Kidney epithelial cell (primary cell): ENCODE results near the gene BLOC1S2. TPM values are rescaled to one million over a fixed set of nuclear protein-coding genes. Genes with fewer than 3 reads are reported as not detected.
"Not testable (repeated sequence)": the region's sequence is repeated elsewhere in the genome, so short reads cannot be mapped to it uniquely, and the experiment has no call there.

Source experiments
- DNase-seq: peaks from one replicate; pipeline ENCODE4 v3.0.0-alpha.2; 2010; ENCODE audit warnings: low read depth
- H3K27me3 ChIP-seq: 2 replicates; pipeline ENCODE4 v1.6.0; 2011; ENCODE audit warnings: low read length; ENCODE audit not compliant: control insufficient read depth, insufficient read depth
- H3K36me3 ChIP-seq: 2 replicates; pipeline ENCODE4 v1.5.1; 2011; ENCODE audit warnings: low read length; ENCODE audit not compliant: control insufficient read depth, insufficient read depth
- H3K4me3 ChIP-seq: 2 replicates; pipeline ENCODE4 v1.5.1; 2011; ENCODE audit warnings: low read depth, mild to moderate bottlenecking, control low read depth, low read length
- CTCF ChIP-seq: IDR thresholded peaks from 2 replicates; pipeline ENCODE4 v1.5.1; 2011; ENCODE audit warnings: mild to moderate bottlenecking, moderate library complexity, low read length, control low read depth, inconsistent platforms; ENCODE audit not compliant: insufficient read depth, poor library complexity, severe bottlenecking
- total RNA-seq: library from RNA; depleted of rRNA; stranded (reverse); fragments of >200 nt; gene quantifications from 2 replicates; pipeline ENCODE4 v1.2.3, GENCODE V29; 2015

BLOC1S2 gene
- total RNA-seq, 1 donor from 2014 or later = 81.7 TPM

- no peak for DNase-seq
- H3K4me3 ChIP-seq = no peak overlapping the region
- no peak for TF ChIP-seq CTCF
- peaks cover 5% of the 10 kb centered on the region for H3K27me3 ChIP-seq
- peaks cover 1% of the 10 kb centered on the region for H3K36me3 ChIP-seq
Measured at GRCh38 chr10:100288196-100288595, 1.7 kb upstream of the BLOC1S2 start.

GRCh38 chr10:100287756-100288155 is 1.3 kb upstream of the BLOC1S2 start:
- no peak for DNase-seq
- no peak for TF ChIP-seq CTCF
- Histone ChIP-seq H3K36me3 (peaks cover 1% of the 10 kb centered on the region), H3K27me3 (peaks cover under 1% of the 10 kb centered on the region), H3K4me3 (no peak overlapping the region)

GRCh38 chr10:100285326-100285725 is 1.2 kb downstream of the BLOC1S2 start:
- H3K4me3 ChIP-seq = peak overlapping the region; percentile 89
- not testable (repeated sequence) for DNase-seq, H3K27me3 ChIP-seq, H3K36me3 ChIP-seq

- Histone ChIP-seq H3K4me3 (no peak overlapping the region), H3K36me3 (peaks cover 1% of the 10 kb centered on the region), H3K27me3 (no peaks in the 10 kb centered on the region)
- no peak for DNase-seq
- TF ChIP-seq CTCF = no peak
Measured at GRCh38 chr10:100282907-100283306, 3.6 kb downstream of the BLOC1S2 start.

- not testable (repeated sequence) for H3K4me3 ChIP-seq, H3K27me3 ChIP-seq, H3K36me3 ChIP-seq, DNase-seq
Measured at GRCh38 chr10:100276971-100277370, 9.5 kb downstream of the BLOC1S2 start.

GRCh38 chr10:100267239-100268104 is 19.0 kb downstream of the BLOC1S2 start, which contains the start of gene CWF19L1:
Gene CWF19L1, minus strand, starts transcription at chr10:100267638. Its CDS starts 45 bp downstream, at chr10:100267593.
- DNase-seq = peak; percentile 77
- H3K27me3 ChIP-seq = no peaks in the 10 kb centered on the region
- TF ChIP-seq CTCF = no peak
- no peaks in the 10 kb centered on the region for H3K36me3 ChIP-seq
- H3K4me3 ChIP-seq = peak within 1 kb of the TSS; percentile 89

- no peak for DNase-seq
- H3K4me3 ChIP-seq = no peak overlapping the region
- no peaks in the 10 kb centered on the region for H3K36me3 ChIP-seq
- H3K27me3 ChIP-seq = no peaks in the 10 kb centered on the region
- no peak for TF ChIP-seq CTCF
Measured at GRCh38 chr10:100265821-100266485, 20.5 kb downstream of the BLOC1S2 start.
